Measurements from ENCODE around the gene CCDC116. TPM values are rescaled to one million over a fixed set of nuclear protein-coding genes. Genes with fewer than 3 reads are reported as not detected.
"Not testable (repeated sequence)": the region's sequence is repeated elsewhere in the genome, so short reads cannot be mapped to it uniquely, and the experiment has no call there.

The CCDC116 gene
- total RNA-seq, 4 donors from 2014 or later, result 0.22 to 2.0 (median 0.36) TPM

DNA sequence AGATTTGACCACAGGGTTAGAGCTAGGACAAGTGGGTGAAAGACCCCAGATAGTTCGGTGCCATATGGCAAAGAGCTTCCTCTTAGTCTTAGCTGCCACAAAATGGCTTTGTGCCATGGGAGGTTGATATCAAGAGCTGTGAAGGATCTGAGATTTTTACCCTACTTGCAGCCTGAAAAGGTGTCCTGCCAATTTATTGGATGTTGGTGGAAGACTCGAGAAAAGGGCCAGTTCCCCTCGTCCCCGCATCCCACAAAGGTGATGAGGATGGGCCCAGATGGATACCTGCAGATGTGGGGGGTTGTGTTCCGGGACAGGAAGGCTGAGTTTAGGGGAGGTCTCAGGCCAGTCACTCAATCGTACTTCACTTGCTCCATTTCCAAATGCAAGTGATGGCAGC, 30.0 kb upstream of the CCDC116 start:
- Histone ChIP-seq H3K27me3 (no peaks in the 10 kb centered on the region), H3K27ac (no peak overlapping the region), H3K4me3 (no peak overlapping the region), H3K36me3 (no peaks in the 10 kb centered on the region), H3K4me1 (peaks cover 0 to 44% (median 0%) of the 10 kb centered on the region in 4 donors), H3K9me3 (no peaks in the 10 kb centered on the region)
- TF ChIP-seq, protein P1, sequence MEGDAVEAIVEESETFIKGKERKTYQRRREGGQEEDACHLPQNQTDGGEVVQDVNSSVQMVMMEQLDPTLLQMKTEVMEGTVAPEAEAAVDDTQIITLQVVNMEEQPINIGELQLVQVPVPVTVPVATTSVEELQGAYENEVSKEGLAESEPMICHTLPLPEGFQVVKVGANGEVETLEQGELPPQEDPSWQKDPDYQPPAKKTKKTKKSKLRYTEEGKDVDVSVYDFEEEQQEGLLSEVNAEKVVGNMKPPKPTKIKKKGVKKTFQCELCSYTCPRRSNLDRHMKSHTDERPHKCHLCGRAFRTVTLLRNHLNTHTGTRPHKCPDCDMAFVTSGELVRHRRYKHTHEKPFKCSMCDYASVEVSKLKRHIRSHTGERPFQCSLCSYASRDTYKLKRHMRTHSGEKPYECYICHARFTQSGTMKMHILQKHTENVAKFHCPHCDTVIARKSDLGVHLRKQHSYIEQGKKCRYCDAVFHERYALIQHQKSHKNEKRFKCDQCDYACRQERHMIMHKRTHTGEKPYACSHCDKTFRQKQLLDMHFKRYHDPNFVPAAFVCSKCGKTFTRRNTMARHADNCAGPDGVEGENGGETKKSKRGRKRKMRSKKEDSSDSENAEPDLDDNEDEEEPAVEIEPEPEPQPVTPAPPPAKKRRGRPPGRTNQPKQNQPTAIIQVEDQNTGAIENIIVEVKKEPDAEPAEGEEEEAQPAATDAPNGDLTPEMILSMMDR (IDR thresholded peaks at IDR 0.05), result no peak
- TF ChIP-seq EP300 (IDR thresholded peaks at IDR 0.05) (no peak), POLR2A (IDR thresholded peaks at IDR 0.05) (no peak)
- no peak for DNase-seq (ENCODE audit: low spot score in 2 of 2)
- 91 to 97% methylated on average over 6 of the region's 6 CpGs for WGBS, 2 donors

DNA sequence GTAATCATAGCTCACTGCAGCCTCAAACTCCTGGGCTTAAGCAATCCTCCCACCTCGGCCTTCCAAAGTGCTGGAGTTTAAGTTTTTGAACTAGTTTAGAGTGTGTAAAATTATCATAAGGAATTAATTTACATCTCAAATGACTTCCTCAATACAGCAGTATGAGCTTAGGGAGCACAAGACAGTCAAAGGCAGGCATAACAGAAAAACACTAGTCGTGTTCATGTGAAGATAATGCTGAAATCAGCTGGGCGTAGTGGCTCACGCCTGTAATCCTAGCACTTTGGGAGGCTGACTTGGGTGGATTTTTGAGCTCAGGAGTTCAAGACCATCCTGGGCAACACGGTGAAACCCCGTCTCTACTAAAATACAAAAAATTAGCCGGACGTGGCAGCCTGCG, 28.6 kb upstream of the CCDC116 start:
- H3K36me3 ChIP-seq, result no peaks in the 10 kb centered on the region
- peaks cover 0 to 42% (median 0%) of the 10 kb centered on the region in 4 donors for H3K4me1 ChIP-seq
- H3K27me3 ChIP-seq, result no peaks in the 10 kb centered on the region
- WGBS, 2 donors, result 82 to 84% methylated on average over 9 of the region's 9 CpGs
- no peak for DNase-seq (ENCODE audit: low spot score in 2 of 2)
- H3K9me3 ChIP-seq, result no peaks in the 10 kb centered on the region
- TF ChIP-seq, protein P1 (IDR thresholded peaks at IDR 0.05), result no peak
- TF ChIP-seq POLR2A (IDR thresholded peaks at IDR 0.05) (no peak), EP300 (IDR thresholded peaks at IDR 0.05) (no peak)
- H3K4me3 ChIP-seq, result no peak overlapping the region
- H3K27ac ChIP-seq, result no peak overlapping the region

DNA sequence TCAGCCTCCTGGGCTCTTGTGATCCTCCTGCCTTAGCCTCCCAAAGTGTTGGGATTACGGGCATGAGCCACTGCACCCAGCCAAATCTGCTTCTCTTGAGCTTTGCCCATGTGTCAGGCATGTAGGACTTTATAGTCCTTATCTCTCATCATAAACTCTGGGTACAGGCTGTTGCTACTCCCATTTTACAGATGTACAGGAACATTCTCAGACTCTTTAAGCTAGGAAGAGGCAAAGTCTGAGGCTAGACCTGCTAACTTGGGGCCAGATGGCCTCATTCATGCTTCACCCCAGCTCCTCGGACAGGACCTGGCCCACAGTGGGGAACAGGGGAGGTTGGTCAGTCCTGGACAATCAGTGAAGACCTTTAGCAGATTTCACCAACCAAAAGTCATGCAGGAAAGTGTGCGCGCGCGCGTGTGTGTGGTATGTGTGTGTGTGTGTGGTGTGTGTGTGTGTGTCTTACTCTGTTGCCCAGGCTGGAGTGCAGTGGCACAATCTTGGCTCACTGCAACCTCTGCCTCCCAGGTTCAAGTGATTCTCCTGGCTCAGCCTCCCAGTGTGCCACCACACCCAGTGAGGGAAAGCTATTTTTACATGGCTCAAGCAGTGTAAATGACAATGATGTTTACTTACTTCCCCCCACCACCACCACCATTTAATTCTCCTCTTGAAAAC, 26.5 kb upstream of the CCDC116 start:
- Histone ChIP-seq H3K9me3 (no peaks in the 10 kb centered on the region), H3K27me3 (no peaks in the 10 kb centered on the region), H3K4me3 (no peak overlapping the region), H3K27ac (no peak overlapping the region), H3K36me3 (peaks cover 0 to 17% (median 3%) of the 10 kb centered on the region in 3 donors), H3K4me1 (peaks cover 0 to 30% (median 0%) of the 10 kb centered on the region in 4 donors)
- TF ChIP-seq POLR2A (IDR thresholded peaks at IDR 0.05) (no peak), EP300 (IDR thresholded peaks at IDR 0.05) (no peak)
- TF ChIP-seq, protein P1 (IDR thresholded peaks at IDR 0.05), result no peak
- 94 to 100% methylated on average over 7 of the region's 7 CpGs for WGBS, 2 donors
- no peak for DNase-seq (ENCODE audit: low spot score in 2 of 2)

DNA sequence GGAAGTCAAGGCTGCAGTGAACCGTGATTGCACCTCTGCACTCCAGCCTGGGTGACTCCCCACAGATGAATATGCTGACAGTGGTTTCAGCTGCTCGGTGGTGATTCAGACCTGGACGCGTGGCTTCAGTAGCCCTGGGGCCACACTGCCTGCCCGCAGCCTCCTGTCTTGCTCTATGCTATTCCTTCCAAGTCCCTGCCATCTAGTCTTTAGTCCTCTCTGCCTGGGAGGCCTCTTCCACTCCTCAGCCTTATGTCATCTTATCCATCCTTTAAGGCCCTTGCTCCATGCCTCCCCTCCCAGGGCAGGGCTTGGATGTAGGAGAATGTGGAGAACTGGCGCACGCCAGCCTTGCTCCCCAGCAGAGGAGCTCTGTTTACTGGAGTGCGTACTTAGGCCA, 25.8 kb upstream of the CCDC116 start:
- no peak for DNase-seq (ENCODE audit: low spot score in 2 of 2)
- WGBS, 2 donors, result 94 to 96% methylated on average over 8 of the region's 8 CpGs
- TF ChIP-seq, protein P1 (IDR thresholded peaks at IDR 0.05), result no peak
- TF ChIP-seq POLR2A (IDR thresholded peaks at IDR 0.05), result no peak
- no peak for TF ChIP-seq EP300 (IDR thresholded peaks at IDR 0.05)
- peaks cover 0 to 24% (median 7%) of the 10 kb centered on the region in 3 donors for H3K36me3 ChIP-seq
- peaks cover 0 to 30% (median 0%) of the 10 kb centered on the region in 4 donors for H3K4me1 ChIP-seq
- no peak overlapping the region for H3K27ac ChIP-seq
- H3K4me3 ChIP-seq, result no peak overlapping the region
- H3K9me3 ChIP-seq, result no peaks in the 10 kb centered on the region
- H3K27me3 ChIP-seq, result no peaks in the 10 kb centered on the region

DNA sequence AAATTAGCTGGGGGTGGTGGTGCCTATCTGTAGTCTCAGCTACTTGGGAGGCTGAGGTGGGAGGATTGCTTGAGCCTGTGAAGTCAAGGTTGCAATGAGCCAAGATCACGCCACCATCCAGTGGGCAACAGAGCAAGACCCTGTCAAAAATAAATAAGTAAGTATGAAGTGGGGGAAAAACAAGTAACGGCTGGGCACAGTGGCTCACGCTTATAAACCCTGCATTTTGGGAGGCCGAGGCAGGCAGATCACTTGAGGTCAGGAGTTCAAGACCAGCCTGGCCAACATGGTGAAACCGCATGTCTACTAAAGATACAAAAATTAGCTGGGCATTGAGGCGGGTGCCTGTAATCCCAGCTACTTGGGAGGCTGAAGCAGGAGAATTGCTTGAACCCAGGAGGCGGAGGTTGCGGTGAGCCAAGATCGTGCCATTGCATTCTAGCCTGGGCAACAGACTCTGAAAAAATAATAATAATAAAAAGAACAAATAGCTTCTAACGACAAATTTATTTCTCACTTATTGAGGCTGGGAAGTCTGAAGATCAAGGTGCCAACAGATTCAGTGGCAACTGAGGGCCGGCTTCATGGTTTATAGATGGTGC, 22.9 kb upstream of the CCDC116 start:
- not testable (repeated sequence) for H3K27ac ChIP-seq; H3K27me3 ChIP-seq; DNase-seq (ENCODE audit: low spot score in 2 of 2); H3K4me3 ChIP-seq; H3K9me3 ChIP-seq
- 93 to 97% methylated on average over 11 of the region's 11 CpGs for WGBS, 2 donors
- Histone ChIP-seq H3K36me3 (peaks cover 0 to 48% (median 14%) of the 10 kb centered on the region in 3 donors), H3K4me1 (peaks cover 0 to 25% (median 0%) of the 10 kb centered on the region in 4 donors)

Data from tibial nerve (tissue), 4 donors.